Esophagus muscularis mucosa (tissue), 4 donors: ENCODE data around the gene TTC9C. TPM values are rescaled to one million over a fixed set of nuclear protein-coding genes. Genes with fewer than 3 reads are reported as not detected.
"Not testable (repeated sequence)": the region's sequence is repeated elsewhere in the genome, so short reads cannot be mapped to it uniquely, and the experiment has no call there.

Experiments
- DNase-seq: peaks from one replicate; pipeline ENCODE4 v3.0.0-alpha.2; 2017; ENCODE audit errors: extremely low spot score
- H3K27ac ChIP-seq, 4 donors: fragments of 200-600 bp; sonication (generic); replicated peaks in 1 of 4; 1 replicate in 3 of 4; 2 replicates in 1 of 4; pipeline ENCODE4 v1.5.1; 2016 to 2019; ENCODE audit warnings: mild to moderate bottlenecking in 1 of 4
- H3K27me3 ChIP-seq, 4 donors: fragments of 200-600 bp; sonication (generic); one replicate each; pipeline versions ENCODE4 v1.5.1 to v1.6.0; 2016 to 2019
- H3K36me3 ChIP-seq, 4 donors: fragments of 200-600 bp; sonication (generic); one replicate each; pipeline ENCODE4 v1.5.1; 2016 to 2019
- H3K4me1 ChIP-seq, 4 donors: fragments of 200-600 bp; sonication (generic); one replicate each; pipeline ENCODE4 v1.5.1; 2016 to 2019
- H3K4me3 ChIP-seq, 4 donors: fragments of 200-600 bp; sonication (generic); 1 replicate in 2 of 4; 2 replicates in 2 of 4; pipeline ENCODE4 v1.5.1; 2016 to 2019; ENCODE audit warnings: mild to moderate bottlenecking in 4 of 4, moderate library complexity in 1 of 4
- H3K9me3 ChIP-seq, 4 donors: fragments of 200-600 bp; sonication (generic); 1 replicate in 3 of 4; 2 replicates in 1 of 4; pipeline ENCODE4 v1.5.1; 2016 to 2019
- EP300 ChIP-seq: sonication (generic); formaldehyde crosslinking; IDR thresholded peaks from one replicate; pipeline ENCODE4 v1.6.1; 2017; ENCODE audit warnings: antibody characterized with exemption
- POLR2A ChIP-seq: fragments of 450-650 bp; IDR thresholded peaks from one replicate; pipeline ENCODE4 v1.6.1; 2017; ENCODE audit warnings: antibody characterized with exemption, moderate library complexity, mild to moderate bottlenecking, low read depth
- POLR2AphosphoS5 ChIP-seq, 2 donors: sonication (generic); formaldehyde crosslinking; IDR thresholded peaks; one replicate each; pipeline ENCODE4 v1.6.1; 2017; ENCODE audit warnings: antibody characterized with exemption in 2 of 2
- WGBS: methylation state at CpG from one replicate; pipeline ENCODE4 v1.1.5; 2018; 5-methylcytosine and 5-hydroxymethylcytosine counted together
- intact Hi-C: fragments of 100-400 bp; cut with DNase I; formaldehyde crosslinking; loops from one replicate; pipeline ENCODE4 v1.15.1; 2023
- total RNA-seq, 4 donors: library from RNA; depleted of rRNA; stranded (reverse); fragments of >200 nt; gene quantifications; one replicate each; pipeline versions ENCODE4 v1.1.0 to v1.2.1, GENCODE V29; 2016
- TF ChIP-seq, protein P1 (sequence below), 3 experiments: fragments of 200-600 bp in 2 of 3; fragments of 450-650 bp in 1 of 3; sonication (generic) in 2 of 3; IDR thresholded peaks; one replicate each; pipeline ENCODE4 v1.5.1; 2017 to 2019; ENCODE audit warnings: antibody characterized with exemption in 3 of 3, mild to moderate bottlenecking in 2 of 3, moderate library complexity in 1 of 3

Gene TTC9C
- total RNA-seq, 4 donors from 2014 or later: 12.9 to 22.9 (median 18.2) TPM

- DNase-seq: no peak
- WGBS: 55% methylated on average over 20 of the region's 74 CpGs
- Histone ChIP-seq H3K27ac (peak overlapping the region; percentile 57 to 80 (median 72)), H3K9me3 (no peaks in the 10 kb centered on the region), H3K27me3 (peaks cover 3 to 20% (median 8%) of the 10 kb centered on the region in 4 donors), H3K4me1 (peaks cover 7 to 34% (median 28%) of the 10 kb centered on the region in 4 donors), H3K4me3 (peak overlapping the region; percentile 47 to 57 (median 50)), H3K36me3 (peaks cover 9 to 31% (median 29%) of the 10 kb centered on the region in 4 donors)
- TF ChIP-seq POLR2A (no peak), EP300 (no peak), POLR2AphosphoS5 (IDR thresholded peaks at IDR 0.05) (no peak)
- TF ChIP-seq, protein P1, sequence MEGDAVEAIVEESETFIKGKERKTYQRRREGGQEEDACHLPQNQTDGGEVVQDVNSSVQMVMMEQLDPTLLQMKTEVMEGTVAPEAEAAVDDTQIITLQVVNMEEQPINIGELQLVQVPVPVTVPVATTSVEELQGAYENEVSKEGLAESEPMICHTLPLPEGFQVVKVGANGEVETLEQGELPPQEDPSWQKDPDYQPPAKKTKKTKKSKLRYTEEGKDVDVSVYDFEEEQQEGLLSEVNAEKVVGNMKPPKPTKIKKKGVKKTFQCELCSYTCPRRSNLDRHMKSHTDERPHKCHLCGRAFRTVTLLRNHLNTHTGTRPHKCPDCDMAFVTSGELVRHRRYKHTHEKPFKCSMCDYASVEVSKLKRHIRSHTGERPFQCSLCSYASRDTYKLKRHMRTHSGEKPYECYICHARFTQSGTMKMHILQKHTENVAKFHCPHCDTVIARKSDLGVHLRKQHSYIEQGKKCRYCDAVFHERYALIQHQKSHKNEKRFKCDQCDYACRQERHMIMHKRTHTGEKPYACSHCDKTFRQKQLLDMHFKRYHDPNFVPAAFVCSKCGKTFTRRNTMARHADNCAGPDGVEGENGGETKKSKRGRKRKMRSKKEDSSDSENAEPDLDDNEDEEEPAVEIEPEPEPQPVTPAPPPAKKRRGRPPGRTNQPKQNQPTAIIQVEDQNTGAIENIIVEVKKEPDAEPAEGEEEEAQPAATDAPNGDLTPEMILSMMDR (IDR thresholded peaks at IDR 0.05): no peak
- intact Hi-C loops: no loop called here
These were observed 40.5 kb upstream of the TTC9C start for GRCh38 chr11:62687508-62688396.

GRCh38 chr11:62688491-62688890 lies 39.8 kb upstream of the TTC9C start:
- intact Hi-C loops: no loop called here
- H3K4me1 ChIP-seq: peaks cover 7 to 34% (median 28%) of the 10 kb centered on the region in 4 donors
- peak overlapping the region; percentile 47 to 57 (median 50) for H3K4me3 ChIP-seq
- H3K9me3 ChIP-seq: no peaks in the 10 kb centered on the region
- peaks cover 12 to 39% (median 35%) of the 10 kb centered on the region in 4 donors for H3K36me3 ChIP-seq
- DNase-seq: no peak
- H3K27ac ChIP-seq: peak overlapping the region; percentile 57 to 80 (median 72)
- TF ChIP-seq EP300 (no peak), POLR2A (no peak), POLR2AphosphoS5 (IDR thresholded peaks at IDR 0.05) (no peak)
- TF ChIP-seq, protein P1 (IDR thresholded peaks at IDR 0.05): no peak
- peaks cover 3 to 20% (median 8%) of the 10 kb centered on the region in 4 donors for H3K27me3 ChIP-seq
- WGBS: 34% methylated on average over 1 of the region's 1 CpG

DNA sequence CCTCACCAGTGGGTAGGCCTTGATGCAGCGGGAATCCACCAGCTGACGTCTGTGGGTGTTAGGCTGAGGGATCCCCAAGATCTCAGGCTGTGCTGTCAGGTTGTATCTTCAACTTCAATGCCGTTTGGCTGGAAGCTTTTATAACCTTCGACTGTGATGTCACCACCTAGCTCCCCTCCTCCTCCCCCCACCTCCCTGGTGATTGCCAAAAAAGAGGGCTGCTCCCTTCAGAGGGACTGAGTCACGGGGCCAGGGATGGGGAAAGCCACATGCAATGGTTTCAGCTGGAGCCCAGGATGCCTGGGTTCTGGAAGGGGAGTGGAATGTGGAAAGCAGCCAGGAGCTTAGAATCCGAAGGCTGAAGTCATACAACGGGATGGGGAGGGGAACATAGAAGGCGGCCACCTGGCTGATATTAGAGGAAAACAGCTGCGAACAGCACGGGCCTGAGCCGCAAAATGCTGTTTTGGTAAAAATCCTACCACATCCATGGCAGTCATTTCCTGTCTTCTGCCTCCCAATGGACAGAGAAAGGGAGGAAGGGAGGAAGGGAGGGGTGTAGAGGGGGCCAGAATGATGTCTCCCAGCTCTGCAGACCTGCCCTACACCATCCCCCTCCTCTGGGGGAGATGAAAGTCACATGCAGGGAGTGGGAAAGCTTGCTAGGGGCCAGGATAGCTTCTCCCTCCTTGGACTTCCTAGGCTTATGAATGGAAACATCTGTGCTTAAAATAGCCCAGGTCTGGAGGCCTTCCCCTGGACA lies 38.7 kb upstream of the TTC9C start, which contains the start of gene LRRN4CL:
LRRN4CL (minus strand) TSS at position 110 of the 763 bp plus-strand sequence. CDS start 1,022 bp downstream, outside the sequence.
- Histone ChIP-seq H3K27me3 (peaks cover 3 to 20% (median 8%) of the 10 kb centered on the region in 4 donors), H3K36me3 (peaks cover 17 to 45% (median 37%) of the 10 kb centered on the region in 4 donors), H3K4me3 (peak within 1 kb of the TSS; percentile 47 to 57 (median 50)), H3K4me1 (peaks cover 10 to 39% (median 30%) of the 10 kb centered on the region in 4 donors), H3K9me3 (no peaks in the 10 kb centered on the region), H3K27ac (peak within 1 kb of the TSS; percentile 57 to 80 (median 72))
- WGBS: 39% methylated on average over 11 of the region's 11 CpGs
- peak; percentile 97 for DNase-seq
- intact Hi-C loops: no loop called here
- peak; percentile 24 for TF ChIP-seq POLR2A
- TF ChIP-seq, protein P1 (IDR thresholded peaks at IDR 0.05): no peak
- peak; percentile 76 to 87 for TF ChIP-seq POLR2AphosphoS5 (IDR thresholded peaks at IDR 0.05)
- no peak for TF ChIP-seq EP300

- intact Hi-C loops, DNase-seq, H3K9me3 ChIP-seq, H3K4me3 ChIP-seq, H3K27me3 ChIP-seq, H3K27ac ChIP-seq: not testable (repeated sequence)
- WGBS: 83% methylated on average over 4 of the region's 4 CpGs
- H3K36me3 ChIP-seq: peaks cover 17 to 48% (median 37%) of the 10 kb centered on the region in 4 donors
- H3K4me1 ChIP-seq: peaks cover 8 to 31% (median 22%) of the 10 kb centered on the region in 4 donors
These were observed 34.7 kb upstream of the TTC9C start for GRCh38 chr11:62693624-62694023.
